ENCODE measurements around the gene SLC12A7. TPM values are rescaled to one million over a fixed set of nuclear protein-coding genes. Genes with fewer than 3 reads are reported as not detected.

Gene SLC12A7
- total RNA-seq, 4 donors from 2014 or later: 18.8 to 28.7 (median 24.5) TPM

DNA sequence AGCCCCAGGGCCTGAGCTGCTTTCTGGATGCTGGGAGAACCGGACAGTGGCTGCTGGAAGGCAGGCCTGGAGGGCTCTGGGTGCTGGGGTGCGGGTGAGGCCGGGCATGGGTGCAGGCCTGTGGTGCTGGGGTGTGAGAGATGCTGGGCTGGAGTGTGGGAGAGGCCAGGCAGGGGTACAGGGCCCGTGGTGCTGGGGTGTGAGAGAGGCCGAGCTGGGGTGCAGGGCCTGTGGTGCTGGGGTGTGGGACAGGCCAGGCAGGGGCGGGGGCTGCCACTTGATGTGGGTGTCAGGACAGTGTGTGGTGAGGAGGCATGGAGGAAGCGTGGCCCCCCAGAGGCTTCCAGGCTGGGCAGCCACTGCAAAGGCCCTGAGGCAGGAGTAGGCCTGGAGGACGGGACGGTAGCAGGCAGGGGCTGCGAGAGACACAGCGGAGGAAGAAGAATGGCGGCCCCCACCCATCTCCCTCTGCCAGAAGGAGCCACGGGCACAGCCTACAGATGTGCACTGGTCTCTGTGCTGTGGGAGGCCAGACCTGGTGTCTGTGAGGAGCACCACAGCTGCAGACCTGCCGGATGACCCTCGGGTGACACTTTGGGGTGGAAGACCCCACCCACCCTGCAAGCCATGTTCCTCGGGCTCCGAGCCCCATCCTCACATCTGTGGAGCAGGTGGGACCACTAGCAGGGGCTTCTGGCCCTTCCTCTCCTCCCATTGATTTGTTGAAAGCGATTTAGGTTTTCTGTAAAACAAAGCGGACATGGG is 94.0 kb downstream of the SLC12A7 start:
- Histone ChIP-seq H3K36me3 (no peaks in the 10 kb centered on the region), H3K27me3 (peaks cover 6% of the 10 kb centered on the region), H3K9me3 (no peaks in the 10 kb centered on the region), H3K27ac (no peak overlapping the region), H3K4me1 (no peaks in the 10 kb centered on the region), H3K4me3 (no peak overlapping the region)
- WGBS, 2 donors (ENCODE audit: low coverage in 1 of 2): 88 to 96% methylated on average over 4 to 8 of the region's 19 CpGs
- ATAC-seq: no peak
- TF ChIP-seq, protein P1, sequence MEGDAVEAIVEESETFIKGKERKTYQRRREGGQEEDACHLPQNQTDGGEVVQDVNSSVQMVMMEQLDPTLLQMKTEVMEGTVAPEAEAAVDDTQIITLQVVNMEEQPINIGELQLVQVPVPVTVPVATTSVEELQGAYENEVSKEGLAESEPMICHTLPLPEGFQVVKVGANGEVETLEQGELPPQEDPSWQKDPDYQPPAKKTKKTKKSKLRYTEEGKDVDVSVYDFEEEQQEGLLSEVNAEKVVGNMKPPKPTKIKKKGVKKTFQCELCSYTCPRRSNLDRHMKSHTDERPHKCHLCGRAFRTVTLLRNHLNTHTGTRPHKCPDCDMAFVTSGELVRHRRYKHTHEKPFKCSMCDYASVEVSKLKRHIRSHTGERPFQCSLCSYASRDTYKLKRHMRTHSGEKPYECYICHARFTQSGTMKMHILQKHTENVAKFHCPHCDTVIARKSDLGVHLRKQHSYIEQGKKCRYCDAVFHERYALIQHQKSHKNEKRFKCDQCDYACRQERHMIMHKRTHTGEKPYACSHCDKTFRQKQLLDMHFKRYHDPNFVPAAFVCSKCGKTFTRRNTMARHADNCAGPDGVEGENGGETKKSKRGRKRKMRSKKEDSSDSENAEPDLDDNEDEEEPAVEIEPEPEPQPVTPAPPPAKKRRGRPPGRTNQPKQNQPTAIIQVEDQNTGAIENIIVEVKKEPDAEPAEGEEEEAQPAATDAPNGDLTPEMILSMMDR (IDR thresholded peaks at IDR 0.05): no peak
- no peak for TF ChIP-seq POLR2A (IDR thresholded peaks at IDR 0.05)
- no peak for TF ChIP-seq POLR2AphosphoS5 (IDR thresholded peaks at IDR 0.05)

DNA sequence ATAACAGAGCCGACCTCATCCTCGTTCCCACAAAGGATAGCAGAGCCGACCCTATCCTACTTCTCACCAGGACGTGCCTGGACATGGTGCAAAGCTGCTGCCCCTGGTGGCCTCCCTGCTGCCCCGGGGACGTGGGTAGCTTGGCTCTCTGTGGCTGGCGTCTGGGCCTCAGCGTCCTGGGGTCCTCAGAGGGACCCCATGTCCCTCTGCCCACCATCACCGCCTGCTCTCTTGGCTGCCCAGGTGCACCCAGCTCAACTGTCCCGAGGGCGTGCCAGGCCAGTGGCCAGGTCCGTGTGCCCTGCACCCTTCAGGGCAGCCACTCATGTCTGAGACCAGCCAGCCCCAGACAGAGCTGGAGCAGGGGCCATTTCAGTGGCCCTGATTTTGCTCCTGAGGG is 94.8 kb downstream of the SLC12A7 start:
- H3K9me3 ChIP-seq: no peaks in the 10 kb centered on the region
- no peaks in the 10 kb centered on the region for H3K36me3 ChIP-seq
- no peak for TF ChIP-seq POLR2AphosphoS5 (IDR thresholded peaks at IDR 0.05)
- TF ChIP-seq, protein P1 (IDR thresholded peaks at IDR 0.05): no peak
- no peak for TF ChIP-seq EP300 (IDR thresholded peaks at IDR 0.05)
- TF ChIP-seq POLR2A (IDR thresholded peaks at IDR 0.05): no peak
- H3K4me1 ChIP-seq: no peaks in the 10 kb centered on the region
- H3K27me3 ChIP-seq: peaks cover 8% of the 10 kb centered on the region
- no peak overlapping the region for H3K4me3 ChIP-seq
- no peak overlapping the region for H3K27ac ChIP-seq
- WGBS, 2 donors (ENCODE audit: low coverage in 1 of 2): 56% methylated on average over 4 of the region's 12 CpGs; no CpG with 5 or more reads in 1 of the 2 donors
- no peak for ATAC-seq

DNA sequence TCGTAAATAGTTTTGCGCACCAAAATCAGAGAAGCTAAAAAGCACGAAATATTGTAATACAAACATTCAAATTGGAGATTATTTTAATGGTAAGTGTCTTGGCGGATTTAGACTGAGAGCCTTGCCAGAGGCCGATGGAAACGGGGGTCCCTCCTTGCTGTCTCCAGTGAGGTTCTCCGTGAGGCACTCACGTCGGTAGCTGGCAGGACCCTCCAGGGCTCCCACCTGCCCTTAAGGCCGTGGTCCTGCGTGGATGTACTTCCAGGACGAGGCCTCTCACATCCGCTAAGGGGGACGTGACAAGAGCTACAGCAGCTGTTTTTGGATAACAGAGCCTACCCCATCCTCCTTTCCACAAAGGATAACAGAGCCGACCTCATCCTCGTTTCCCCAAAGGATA is 95.4 kb downstream of the SLC12A7 start:
- no peak for ATAC-seq
- Histone ChIP-seq H3K4me3 (no peak overlapping the region), H3K36me3 (no peaks in the 10 kb centered on the region), H3K9me3 (no peaks in the 10 kb centered on the region), H3K27me3 (peaks cover 14% of the 10 kb centered on the region), H3K4me1 (no peaks in the 10 kb centered on the region), H3K27ac (no peak overlapping the region)
- no peak for TF ChIP-seq POLR2A (IDR thresholded peaks at IDR 0.05)
- no peak for TF ChIP-seq POLR2AphosphoS5 (IDR thresholded peaks at IDR 0.05)
- no peak for TF ChIP-seq EP300 (IDR thresholded peaks at IDR 0.05)
- TF ChIP-seq, protein P1 (IDR thresholded peaks at IDR 0.05): no peak
- 59 to 73% methylated on average over 10 to 14 of the region's 16 CpGs for WGBS, 2 donors (ENCODE audit: low coverage in 1 of 2)

DNA sequence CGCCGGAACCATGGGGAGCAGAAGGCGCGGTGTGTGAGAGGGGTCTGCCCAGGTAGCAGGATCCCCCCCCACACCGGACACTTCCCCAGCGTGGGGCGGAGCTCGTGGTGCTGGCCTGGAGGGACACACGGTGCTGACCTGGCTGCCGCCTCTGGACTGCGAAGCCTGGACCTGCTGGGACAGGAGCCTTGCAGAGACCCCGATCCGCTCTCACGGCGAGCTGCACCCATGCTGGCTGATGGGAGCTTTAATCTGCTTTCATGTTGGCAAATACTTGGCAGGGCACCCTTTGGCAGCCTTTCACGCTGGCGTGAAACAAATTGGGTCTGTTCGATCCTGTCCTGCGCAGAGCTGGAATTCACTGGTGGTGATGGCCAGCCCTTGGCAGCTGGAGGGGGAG is 95.8 kb downstream of the SLC12A7 start:
- peaks cover 18% of the 10 kb centered on the region for H3K27me3 ChIP-seq
- no peaks in the 10 kb centered on the region for H3K36me3 ChIP-seq
- no peak for TF ChIP-seq EP300 (IDR thresholded peaks at IDR 0.05)
- TF ChIP-seq POLR2A (IDR thresholded peaks at IDR 0.05): no peak
- TF ChIP-seq, protein P1 (IDR thresholded peaks at IDR 0.05): no peak
- TF ChIP-seq POLR2AphosphoS5 (IDR thresholded peaks at IDR 0.05): no peak
- 54% methylated on average over 4 of the region's 19 CpGs; no CpG with 5 or more reads in 1 of the 2 donors for WGBS, 2 donors (ENCODE audit: low coverage in 1 of 2)
- no peaks in the 10 kb centered on the region for H3K4me1 ChIP-seq
- no peak overlapping the region for H3K27ac ChIP-seq
- no peak for ATAC-seq
- H3K9me3 ChIP-seq: no peaks in the 10 kb centered on the region
- no peak overlapping the region for H3K4me3 ChIP-seq

DNA sequence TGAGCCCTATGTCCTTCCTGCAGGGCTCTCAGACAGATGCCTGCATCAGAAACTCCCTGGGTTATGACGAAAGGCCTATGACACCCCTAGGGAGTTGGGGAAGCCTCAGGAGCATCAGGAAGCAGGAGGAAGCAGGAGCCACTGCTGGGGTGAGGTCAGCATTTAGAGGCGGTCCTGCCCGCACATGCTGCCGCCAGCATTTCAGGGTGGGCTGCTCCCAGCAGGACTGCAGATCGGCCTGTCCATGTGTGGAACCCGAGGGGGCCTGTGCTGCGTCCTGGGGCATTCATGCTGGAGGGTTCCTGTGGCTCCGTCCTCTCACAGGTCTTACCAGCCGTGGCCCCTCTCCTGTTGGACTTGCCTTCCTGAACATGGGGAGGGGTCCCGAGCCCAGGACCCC is 96.4 kb downstream of the SLC12A7 start:
- Histone ChIP-seq H3K36me3 (no peaks in the 10 kb centered on the region), H3K27ac (no peak overlapping the region), H3K4me1 (peaks cover 0 to 2% (median 0%) of the 10 kb centered on the region in 3 donors), H3K9me3 (no peaks in the 10 kb centered on the region), H3K27me3 (peaks cover 24% of the 10 kb centered on the region), H3K4me3 (no peak overlapping the region)
- ATAC-seq: no peak
- 93% methylated on average over 3 of the region's 10 CpGs; no CpG with 5 or more reads in 1 of the 2 donors for WGBS, 2 donors (ENCODE audit: low coverage in 1 of 2)
- TF ChIP-seq POLR2AphosphoS5 (IDR thresholded peaks at IDR 0.05) (no peak), POLR2A (IDR thresholded peaks at IDR 0.05) (no peak), EP300 (IDR thresholded peaks at IDR 0.05) (no peak)
- TF ChIP-seq, protein P1 (IDR thresholded peaks at IDR 0.05): no peak
